GM19043 (cell line): ENCODE data around the gene STOX2.

ENCODE experiments used
- ATAC-seq: cut with Tn5 transposase; IDR thresholded peaks from one replicate; pipeline ENCODE4 v1.9.1; 2021; ENCODE audit warnings: low read depth; ENCODE audit not compliant: unreplicated experiment

The STOX2 gene

GRCh38 chr4:183887351-183887750, 17.8 kb upstream of the STOX2 start:
- ATAC-seq, result no peak

GRCh38 chr4:183888564-183888963, 16.5 kb upstream of the STOX2 start:
- no peak for ATAC-seq

DNA sequence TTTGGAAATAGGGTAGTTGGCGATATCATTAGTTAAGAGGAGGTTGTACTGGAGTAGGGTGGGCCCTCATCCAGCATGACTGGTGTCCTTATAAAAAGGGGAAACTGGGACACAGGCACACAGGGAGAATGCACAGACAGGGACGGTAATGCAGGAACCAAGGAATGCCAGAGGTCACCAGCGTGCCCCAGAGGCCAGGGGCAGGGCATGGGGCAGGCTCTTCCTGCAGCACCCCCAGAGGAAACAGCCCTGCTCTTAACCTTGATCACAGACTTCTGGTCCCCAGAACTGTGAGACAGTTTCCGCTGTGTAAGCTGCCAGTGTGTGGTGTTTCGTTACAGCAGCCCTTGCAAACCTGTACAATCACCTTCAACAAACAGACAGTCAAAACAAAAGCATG, 15.9 kb upstream of the STOX2 start:
- ATAC-seq, result no peak

- ATAC-seq, result no peak
These were observed 7.9 kb upstream of the STOX2 start for GRCh38 chr4:183897193-183897592.

DNA sequence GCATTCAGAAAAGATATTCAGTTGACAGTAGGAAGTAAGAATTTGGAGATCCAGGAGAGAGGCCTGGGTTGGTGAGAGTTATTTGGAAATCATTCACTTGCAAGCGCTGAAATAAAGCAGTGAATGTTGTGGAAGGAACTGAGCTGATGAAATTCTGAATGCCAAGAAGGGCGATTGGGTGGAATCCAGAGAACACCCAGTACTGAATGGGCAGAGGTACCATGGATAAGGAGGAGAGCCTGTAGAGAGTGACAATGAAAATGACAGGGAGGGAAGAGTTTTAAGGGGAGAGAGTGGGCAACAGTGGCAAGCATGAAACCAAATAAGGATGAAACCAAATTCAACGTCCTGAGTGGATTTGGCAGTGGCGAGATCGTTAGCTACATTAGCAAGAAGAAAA, 6.7 kb upstream of the STOX2 start:
- ATAC-seq, result no peak

DNA sequence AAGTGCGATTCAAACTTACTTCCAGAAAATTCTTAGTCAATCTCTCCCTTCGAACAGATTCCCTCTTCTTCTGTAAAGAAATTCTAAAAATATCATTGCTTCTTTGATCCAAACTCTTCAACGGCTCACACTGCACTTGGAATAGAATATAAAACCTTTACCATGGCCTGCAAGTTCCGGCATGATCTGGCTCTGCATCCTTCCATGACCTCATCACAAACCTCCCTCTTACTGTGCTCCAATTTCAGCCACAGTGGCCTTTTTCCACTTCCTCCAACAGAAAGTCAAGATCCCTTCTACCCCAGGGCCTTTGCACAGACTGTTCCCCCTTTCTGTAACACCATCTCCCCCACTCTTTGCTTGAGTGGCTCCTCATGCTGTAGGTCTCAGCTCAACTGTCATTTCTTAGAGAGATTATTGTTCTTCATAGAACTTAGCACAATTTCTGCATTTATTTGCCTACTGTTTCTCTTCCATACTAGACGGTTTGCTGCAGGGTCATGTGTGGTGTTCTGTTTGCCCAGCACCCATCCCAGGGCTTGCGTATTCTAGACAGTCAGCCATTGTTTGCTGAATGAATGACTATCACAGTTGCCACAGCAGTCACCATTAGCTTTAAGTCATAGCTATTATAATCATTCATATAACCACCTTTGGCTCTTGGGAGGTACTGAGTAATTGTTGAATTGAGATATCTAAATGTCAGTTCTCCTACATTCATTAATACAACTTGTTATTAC, 1.9 kb upstream of the STOX2 start:
- ATAC-seq, result no peak

GRCh38 chr4:183905593-183906488, 734 bp downstream of the STOX2 start:
- ATAC-seq, result no peak

DNA sequence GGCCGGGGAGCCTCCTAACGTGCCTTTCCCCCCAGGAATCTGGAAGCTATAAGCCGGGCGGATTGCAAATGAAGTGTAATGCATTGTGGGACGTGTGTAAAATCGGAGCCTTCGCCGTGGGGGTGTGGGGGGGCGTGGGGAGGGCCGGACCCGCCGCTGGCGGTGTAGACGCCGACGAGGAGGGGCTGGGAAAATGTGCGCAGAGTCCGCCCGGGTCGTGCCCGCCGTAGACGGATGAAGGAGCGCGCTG, 1.3 kb downstream of the STOX2 start:
- ATAC-seq, result no peak

DNA sequence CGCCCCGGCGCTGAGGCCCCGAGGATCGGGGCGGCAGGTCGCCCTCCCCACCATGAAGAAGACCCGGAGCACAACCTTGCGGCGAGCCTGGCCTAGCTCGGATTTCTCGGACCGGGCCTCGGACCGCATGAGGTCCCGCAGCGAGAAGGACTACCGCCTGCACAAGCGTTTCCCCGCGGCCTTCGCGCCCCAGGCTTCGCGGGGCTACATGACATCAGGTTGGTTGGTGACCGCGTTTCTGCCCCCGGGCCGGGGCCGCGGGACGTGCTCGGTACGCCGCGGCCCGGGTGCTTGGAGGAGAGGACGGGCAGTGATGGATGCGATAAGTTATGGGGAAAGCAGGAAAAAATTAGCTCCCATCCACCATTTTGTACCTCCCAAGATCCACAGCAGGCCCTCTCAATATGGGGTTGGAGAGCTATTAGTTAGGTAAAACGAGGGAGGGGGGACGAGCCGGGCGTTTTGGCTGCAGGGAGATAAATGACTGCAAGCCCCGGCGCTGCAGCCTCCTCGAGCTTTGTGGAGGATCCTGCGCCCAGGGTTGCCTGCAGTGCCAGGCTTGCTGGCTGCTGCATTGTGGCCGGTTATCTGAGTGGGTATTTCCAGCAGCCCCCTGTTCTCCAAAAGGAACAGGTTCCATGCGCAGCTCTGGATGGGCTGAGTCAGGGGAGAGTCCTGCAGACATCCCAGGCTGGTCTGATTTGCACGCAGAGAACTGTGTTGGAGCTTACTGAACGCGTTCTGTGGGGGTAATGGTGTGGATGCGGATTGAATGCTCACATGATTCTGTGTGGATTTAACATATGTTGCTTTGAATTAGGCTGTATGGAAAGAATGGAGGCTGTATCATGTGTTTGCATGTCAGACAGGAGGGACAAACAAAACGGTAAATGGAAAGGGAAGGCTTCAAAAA, 1.9 kb downstream of the STOX2 start:
- no peak for ATAC-seq

DNA sequence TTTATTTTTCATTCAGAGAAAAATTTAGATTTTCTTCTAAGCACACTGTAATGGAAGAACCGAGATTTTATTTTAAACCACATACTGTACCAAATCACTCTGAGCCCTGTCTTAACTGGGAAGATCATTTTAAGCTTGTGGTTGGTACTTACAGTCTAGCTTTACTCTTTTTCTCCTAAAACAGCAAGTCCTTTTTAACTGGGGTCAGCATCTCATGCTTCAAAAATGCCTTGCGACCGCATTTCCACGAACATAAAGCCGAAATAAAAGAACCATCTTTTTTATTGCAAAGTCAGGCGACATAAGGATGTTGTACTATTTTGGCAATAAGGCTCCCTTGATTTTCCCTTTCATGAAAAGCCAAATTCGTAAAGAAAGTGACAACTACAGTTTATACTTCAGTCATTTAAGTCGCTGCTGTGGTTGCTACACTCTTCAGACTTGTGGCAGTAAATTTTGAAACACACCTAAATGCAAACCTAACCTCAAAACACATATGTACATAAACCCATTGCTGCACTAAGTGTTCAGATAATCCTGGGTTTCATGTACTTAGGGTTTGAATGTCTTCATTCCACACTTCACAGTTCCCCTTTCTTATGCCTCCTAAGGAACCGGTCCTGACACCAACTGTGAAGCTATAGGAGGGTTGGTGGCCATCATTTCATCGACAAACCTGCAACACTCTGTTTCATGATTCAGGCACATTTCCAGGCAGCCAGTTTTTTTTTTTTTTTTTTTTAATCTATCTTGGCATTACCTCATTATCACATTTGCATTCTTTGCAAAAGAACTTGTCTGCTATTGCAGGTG, 3.0 kb downstream of the STOX2 start:
- ATAC-seq, result no peak

DNA sequence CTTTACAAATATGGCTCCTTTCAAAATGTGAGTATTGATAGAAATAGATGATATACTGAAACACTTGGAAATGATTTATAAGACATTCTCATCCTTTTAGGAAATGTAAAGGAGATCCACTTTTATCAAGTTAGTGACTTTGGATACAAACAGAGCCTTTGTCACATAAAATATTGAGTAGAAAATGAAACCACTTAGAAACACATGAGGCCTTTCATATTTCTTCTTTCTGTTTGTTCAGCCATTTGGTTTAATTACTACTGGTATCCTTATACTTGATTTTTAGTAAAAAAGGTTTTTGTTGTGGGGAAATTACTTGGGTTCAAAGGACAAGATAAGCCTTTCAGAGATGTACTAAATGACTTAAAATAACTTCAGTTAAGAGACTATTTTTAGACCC, 4.1 kb downstream of the STOX2 start:
- ATAC-seq, result no peak

- no peak for ATAC-seq
These were observed 4.7 kb downstream of the STOX2 start for GRCh38 chr4:183909801-183910200.

- no peak for ATAC-seq
These were observed 7.5 kb downstream of the STOX2 start for GRCh38 chr4:183912585-183912984.

DNA sequence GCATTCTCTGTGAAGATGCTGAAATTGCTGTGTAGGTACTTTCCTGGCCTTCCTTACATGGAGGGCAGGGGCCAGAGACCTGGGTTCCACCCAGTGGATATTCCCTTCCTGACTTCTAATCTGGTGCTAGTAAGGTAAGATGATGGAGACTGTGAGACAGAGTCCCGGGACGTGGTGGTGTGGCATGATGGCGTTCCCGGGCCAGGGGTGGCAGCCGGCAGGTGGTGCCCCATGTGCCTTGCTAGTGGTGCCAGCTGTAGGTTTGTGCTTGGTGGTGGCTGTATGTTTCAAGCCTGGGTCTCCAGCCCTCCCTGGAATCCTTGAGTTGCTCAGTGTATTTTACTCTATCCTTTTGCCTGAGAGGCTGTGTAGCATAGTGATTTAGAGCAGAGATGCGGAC, 10.9 kb downstream of the STOX2 start:
- ATAC-seq, result no peak

DNA sequence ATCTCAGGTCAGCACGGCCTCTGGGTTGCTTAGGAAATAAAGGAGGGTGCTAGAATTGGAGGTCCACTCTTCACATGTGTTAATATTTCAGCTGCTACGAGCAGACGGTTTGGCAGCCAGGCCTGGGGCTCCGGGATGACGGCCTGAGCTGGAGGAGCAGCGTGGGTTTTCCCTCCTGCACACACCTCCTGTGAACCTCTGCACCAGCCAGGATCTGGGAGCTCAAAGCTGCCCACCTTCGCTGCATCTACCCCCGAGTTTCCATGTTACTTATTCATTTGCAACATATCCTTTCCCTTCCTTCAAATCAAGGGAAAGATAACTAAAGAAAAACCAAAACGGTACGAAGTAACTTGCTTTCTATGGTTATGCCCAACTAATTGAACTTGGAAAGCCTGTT, 13.6 kb downstream of the STOX2 start:
- no peak for ATAC-seq

DNA sequence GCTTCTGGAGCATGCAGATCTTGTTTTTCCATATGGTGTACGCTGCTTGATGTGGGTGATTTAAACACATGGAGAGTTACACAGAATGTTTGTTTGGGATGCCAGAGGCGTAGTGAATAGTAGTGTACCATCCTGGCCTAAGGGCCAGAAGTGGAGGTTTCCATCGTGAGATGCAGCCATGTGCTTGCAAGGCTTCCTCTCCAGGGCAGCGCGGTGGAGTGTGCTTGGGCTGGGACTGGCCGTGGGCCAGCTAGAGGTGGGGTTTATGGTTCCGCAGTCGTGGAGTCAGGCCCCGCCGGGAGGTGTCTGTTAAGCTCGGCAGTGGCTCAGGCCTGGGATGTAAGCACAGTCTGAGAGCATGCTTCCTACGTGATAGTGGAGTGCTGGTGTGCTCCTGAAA, 14.0 kb downstream of the STOX2 start:
- no peak for ATAC-seq

DNA sequence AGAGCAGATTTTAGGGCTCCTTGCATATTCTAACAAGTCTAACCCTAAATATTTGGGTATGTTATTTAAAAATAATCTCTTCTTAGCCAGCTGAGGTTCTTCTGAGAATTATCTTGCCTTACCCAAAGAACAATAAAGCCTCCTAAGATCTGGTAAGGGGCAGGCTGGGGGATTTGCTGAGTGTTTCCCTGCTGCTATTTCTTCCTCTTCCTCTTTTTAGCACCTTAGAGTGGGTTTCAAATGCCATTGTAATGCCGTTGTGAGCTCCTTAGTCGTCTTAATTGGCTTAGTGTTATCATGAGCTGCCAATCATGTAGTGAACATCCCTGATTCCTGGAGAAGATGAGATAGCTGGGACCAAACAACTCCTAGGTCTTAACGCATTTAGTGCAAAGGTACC, 15.4 kb downstream of the STOX2 start:
- ATAC-seq, result no peak

DNA sequence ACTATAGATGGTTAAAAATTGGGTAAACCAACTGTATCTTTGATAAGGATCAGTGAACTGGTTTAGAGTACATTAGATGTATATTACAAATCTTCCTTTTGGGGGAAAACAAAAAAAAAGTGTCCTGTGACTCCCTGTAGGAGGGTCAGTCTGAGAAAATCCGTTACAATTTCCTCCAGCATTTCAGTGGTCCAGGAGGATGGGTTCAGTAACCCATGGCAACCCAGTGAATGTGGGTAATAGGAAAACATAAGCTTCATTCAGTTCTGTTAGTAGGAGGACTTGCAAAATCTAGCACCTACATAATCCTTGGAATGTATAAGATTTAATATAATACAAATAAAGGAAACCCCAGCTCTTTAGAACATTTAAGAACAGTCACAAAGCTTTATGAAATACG, 16.2 kb downstream of the STOX2 start:
- ATAC-seq, result no peak

GRCh38 chr4:183924362-183925044, 19.4 kb downstream of the STOX2 start:
- no peak for ATAC-seq

- ATAC-seq, result no peak
These were observed 21.8 kb downstream of the STOX2 start for GRCh38 chr4:183926950-183927349.
